Activated T-helper 1 cell treated with anti-CD3 and anti-CD28 coated beads, Interleukin-2, amount 50 U/mL, for 16 hours (primary cell): ENCODE measurements around the gene DNAH6.
"Not testable (repeated sequence)": the region's sequence is repeated elsewhere in the genome, so short reads cannot be mapped to it uniquely, and the experiment has no call there.

Experiments used
- DNase-seq, 2 donors: peaks; one replicate each; pipeline ENCODE4 v3.0.0-alpha.2; 2020; ENCODE audit warnings: low read depth in 1 of 2, low spot score in 1 of 2

Gene DNAH6

GRCh38 chr2:84865181-84865783 is 349.0 kb downstream of the DNAH6 start:
- no peak for DNase-seq

GRCh38 chr2:84866122-84866521 is 349.8 kb downstream of the DNAH6 start:
- no peak for DNase-seq

GRCh38 chr2:84868327-84868726 is 352.0 kb downstream of the DNAH6 start:
- not testable (repeated sequence) for DNase-seq
